Neuron (in vitro differentiated cells): ENCODE results near the gene MYF6.

ENCODE experiments used
- H2AFZ ChIP-seq: one replicate; pipeline ENCODE4 v1.6.1; 2013; ENCODE audit warnings: low read depth, mild to moderate bottlenecking, inconsistent platforms, low read length, moderate library complexity
- H3K27me3 ChIP-seq: one replicate; pipeline ENCODE4 v1.6.1; 2013; ENCODE audit warnings: low read length; ENCODE audit not compliant: insufficient read depth
- H3K36me3 ChIP-seq: one replicate; pipeline ENCODE4 v1.6.1; 2013; ENCODE audit warnings: low read length; ENCODE audit not compliant: insufficient read depth
- H3K4me1 ChIP-seq: one replicate; pipeline ENCODE4 v1.6.1; 2013; ENCODE audit warnings: low read length; ENCODE audit not compliant: insufficient read depth
- H3K4me3 ChIP-seq: 2 replicates; pipeline ENCODE4 v1.5.1; 2013; ENCODE audit warnings: mild to moderate bottlenecking, low read length, moderate library complexity
- H3K9me3 ChIP-seq: one replicate; pipeline ENCODE4 v1.6.1; 2013; ENCODE audit warnings: low read length

Gene MYF6

GRCh38 chr12:80692114-80692513 is 15.3 kb upstream of the MYF6 start:
- H2AFZ ChIP-seq: no peak overlapping the region
- no peak overlapping the region for H3K4me3 ChIP-seq
- no peaks in the 10 kb centered on the region for H3K9me3 ChIP-seq
- H3K27me3 ChIP-seq: no peaks in the 10 kb centered on the region
- no peaks in the 10 kb centered on the region for H3K36me3 ChIP-seq
- H3K4me1 ChIP-seq: no peaks in the 10 kb centered on the region

- Histone ChIP-seq H3K27me3 (no peaks in the 10 kb centered on the region), H2AFZ (no peak overlapping the region), H3K36me3 (no peaks in the 10 kb centered on the region), H3K9me3 (no peaks in the 10 kb centered on the region), H3K4me1 (no peaks in the 10 kb centered on the region), H3K4me3 (no peak overlapping the region)
These were observed 10.1 kb upstream of the MYF6 start for GRCh38 chr12:80697270-80697887.

- Histone ChIP-seq H3K4me3 (no peak overlapping the region), H3K36me3 (no peaks in the 10 kb centered on the region)
These were observed 9.2 kb upstream of the MYF6 start for GRCh38 chr12:80698256-80698655.

GRCh38 chr12:80698847-80699542 is 8.4 kb upstream of the MYF6 start:
- Histone ChIP-seq H3K27me3 (no peaks in the 10 kb centered on the region), H3K4me3 (no peak overlapping the region), H3K9me3 (no peaks in the 10 kb centered on the region), H3K36me3 (no peaks in the 10 kb centered on the region), H2AFZ (no peak overlapping the region), H3K4me1 (peaks cover 2% of the 10 kb centered on the region)

More at GRCh38 chr12:80698256-80698655, 9.2 kb upstream of the MYF6 start:
- Histone ChIP-seq H3K4me1 (peaks cover 2% of the 10 kb centered on the region), H3K9me3 (no peaks in the 10 kb centered on the region), H2AFZ (no peak overlapping the region), H3K27me3 (no peaks in the 10 kb centered on the region)

- Histone ChIP-seq H3K4me1 (peaks cover 2% of the 10 kb centered on the region), H3K4me3 (no peak overlapping the region), H3K36me3 (no peaks in the 10 kb centered on the region), H3K9me3 (no peaks in the 10 kb centered on the region), H2AFZ (no peak overlapping the region), H3K27me3 (no peaks in the 10 kb centered on the region)
These were observed 7.1 kb upstream of the MYF6 start for GRCh38 chr12:80700327-80700726.

- Histone ChIP-seq H3K9me3 (no peaks in the 10 kb centered on the region), H2AFZ (no peak overlapping the region), H3K4me3 (no peak overlapping the region), H3K4me1 (peaks cover 2% of the 10 kb centered on the region), H3K27me3 (no peaks in the 10 kb centered on the region), H3K36me3 (no peaks in the 10 kb centered on the region)
These were observed 6.0 kb upstream of the MYF6 start for GRCh38 chr12:80701388-80701787.

- no peaks in the 10 kb centered on the region for H3K36me3 ChIP-seq
- no peaks in the 10 kb centered on the region for H3K9me3 ChIP-seq
- peaks cover 2% of the 10 kb centered on the region for H3K4me1 ChIP-seq
- no peaks in the 10 kb centered on the region for H3K27me3 ChIP-seq
- no peak overlapping the region for H3K4me3 ChIP-seq
- peak overlapping the region; percentile 23 for H2AFZ ChIP-seq
These were observed 4.3 kb upstream of the MYF6 start for GRCh38 chr12:80702889-80703805.

- no peaks in the 10 kb centered on the region for H3K36me3 ChIP-seq
- no peaks in the 10 kb centered on the region for H3K27me3 ChIP-seq
- H2AFZ ChIP-seq: no peak overlapping the region
These were observed 3.0 kb upstream of the MYF6 start for GRCh38 chr12:80704420-80704819.

GRCh38 chr12:80707830-80708258 is 410 bp downstream of the MYF6 start:
- Histone ChIP-seq H3K36me3 (no peaks in the 10 kb centered on the region), H3K4me1 (peaks cover 2% of the 10 kb centered on the region), H2AFZ (no peak overlapping the region), H3K4me3 (no peak overlapping the region), H3K27me3 (no peaks in the 10 kb centered on the region), H3K9me3 (peaks cover 3% of the 10 kb centered on the region)

More at GRCh38 chr12:80704420-80704819, 3.0 kb upstream of the MYF6 start:
- Histone ChIP-seq H3K4me1 (peaks cover 2% of the 10 kb centered on the region), H3K9me3 (peaks cover 3% of the 10 kb centered on the region), H3K4me3 (no peak overlapping the region)

- Histone ChIP-seq H3K4me3 (no peak overlapping the region), H3K27me3 (no peaks in the 10 kb centered on the region), H3K36me3 (no peaks in the 10 kb centered on the region), H2AFZ (peak overlapping the region; percentile 59), H3K4me1 (no peaks in the 10 kb centered on the region), H3K9me3 (peaks cover 3% of the 10 kb centered on the region)
These were observed 983 bp downstream of the MYF6 start for GRCh38 chr12:80708259-80708974.

- Histone ChIP-seq H3K4me3 (no peak overlapping the region), H3K4me1 (no peaks in the 10 kb centered on the region), H3K36me3 (no peaks in the 10 kb centered on the region), H2AFZ (peak overlapping the region; percentile 59), H3K27me3 (no peaks in the 10 kb centered on the region), H3K9me3 (peaks cover 3% of the 10 kb centered on the region)
These were observed 1.5 kb downstream of the MYF6 start for GRCh38 chr12:80708975-80709328.

- H3K9me3 ChIP-seq: peaks cover 3% of the 10 kb centered on the region
- no peaks in the 10 kb centered on the region for H3K36me3 ChIP-seq
- no peaks in the 10 kb centered on the region for H3K4me1 ChIP-seq
- no peak overlapping the region for H3K4me3 ChIP-seq
- H2AFZ ChIP-seq: no peak overlapping the region
- no peaks in the 10 kb centered on the region for H3K27me3 ChIP-seq
These were observed 2.6 kb downstream of the MYF6 start for GRCh38 chr12:80709811-80710726.
